Esophagus muscularis mucosa (tissue), 4 donors: ENCODE measurements around the gene STPG2. TPM values are rescaled to one million over a fixed set of nuclear protein-coding genes. Genes with fewer than 3 reads are reported as not detected.

Experiments
- DNase-seq: peaks from one replicate; pipeline ENCODE4 v3.0.0-alpha.2; 2017; ENCODE audit errors: extremely low spot score
- H3K27ac ChIP-seq, 4 donors: fragments of 200-600 bp; sonication (generic); replicated peaks in 1 of 4; 1 replicate in 3 of 4; 2 replicates in 1 of 4; pipeline ENCODE4 v1.5.1; 2016 to 2019; ENCODE audit warnings: mild to moderate bottlenecking in 1 of 4
- H3K27me3 ChIP-seq, 4 donors: fragments of 200-600 bp; sonication (generic); one replicate each; pipeline versions ENCODE4 v1.5.1 to v1.6.0; 2016 to 2019
- H3K36me3 ChIP-seq, 4 donors: fragments of 200-600 bp; sonication (generic); one replicate each; pipeline ENCODE4 v1.5.1; 2016 to 2019
- H3K4me1 ChIP-seq, 4 donors: fragments of 200-600 bp; sonication (generic); one replicate each; pipeline ENCODE4 v1.5.1; 2016 to 2019
- H3K4me3 ChIP-seq, 4 donors: fragments of 200-600 bp; sonication (generic); 1 replicate in 2 of 4; 2 replicates in 2 of 4; pipeline ENCODE4 v1.5.1; 2016 to 2019; ENCODE audit warnings: mild to moderate bottlenecking in 4 of 4, moderate library complexity in 1 of 4
- H3K9me3 ChIP-seq, 4 donors: fragments of 200-600 bp; sonication (generic); 1 replicate in 3 of 4; 2 replicates in 1 of 4; pipeline ENCODE4 v1.5.1; 2016 to 2019
- EP300 ChIP-seq: sonication (generic); formaldehyde crosslinking; IDR thresholded peaks from one replicate; pipeline ENCODE4 v1.6.1; 2017; ENCODE audit warnings: antibody characterized with exemption
- POLR2A ChIP-seq: fragments of 450-650 bp; IDR thresholded peaks from one replicate; pipeline ENCODE4 v1.6.1; 2017; ENCODE audit warnings: antibody characterized with exemption, moderate library complexity, mild to moderate bottlenecking, low read depth
- POLR2AphosphoS5 ChIP-seq, 2 donors: sonication (generic); formaldehyde crosslinking; IDR thresholded peaks; one replicate each; pipeline ENCODE4 v1.6.1; 2017; ENCODE audit warnings: antibody characterized with exemption in 2 of 2
- WGBS: methylation state at CpG from one replicate; pipeline ENCODE4 v1.1.5; 2018; 5-methylcytosine and 5-hydroxymethylcytosine counted together
- intact Hi-C: fragments of 100-400 bp; cut with DNase I; formaldehyde crosslinking; loops from one replicate; pipeline ENCODE4 v1.15.1; 2023
- total RNA-seq, 4 donors: library from RNA; depleted of rRNA; stranded (reverse); fragments of >200 nt; gene quantifications; one replicate each; pipeline versions ENCODE4 v1.1.0 to v1.2.1, GENCODE V29; 2016
- TF ChIP-seq, protein P1 (sequence below), 3 experiments: fragments of 200-600 bp in 2 of 3; fragments of 450-650 bp in 1 of 3; sonication (generic) in 2 of 3; IDR thresholded peaks; one replicate each; pipeline ENCODE4 v1.5.1; 2017 to 2019; ENCODE audit warnings: antibody characterized with exemption in 3 of 3, mild to moderate bottlenecking in 2 of 3, moderate library complexity in 1 of 3

The STPG2 gene
- total RNA-seq, 4 donors from 2014 or later = 0.17 to 0.26 TPM; not detected in 2

DNA sequence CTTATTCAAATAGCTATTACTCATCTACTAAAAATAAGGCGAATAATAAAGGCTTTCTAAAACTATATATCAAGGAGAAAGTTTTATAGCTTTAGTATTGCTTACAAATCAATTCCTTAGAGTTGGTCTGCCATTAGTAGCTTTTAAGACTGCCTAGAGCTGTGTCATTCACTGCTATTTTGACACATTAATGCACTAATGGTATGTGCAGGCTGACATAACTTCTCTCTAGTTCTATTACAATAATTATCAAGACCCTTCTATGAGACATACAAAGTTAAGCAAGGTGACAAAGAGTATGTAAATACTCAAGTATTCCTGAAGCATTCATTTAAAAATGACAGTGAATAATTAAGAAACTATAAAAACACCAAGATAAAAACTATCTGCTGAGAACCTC, 625.3 kb downstream of the STPG2 start:
- Histone ChIP-seq H3K27ac (no peak overlapping the region), H3K27me3 (no peaks in the 10 kb centered on the region), H3K36me3 (no peaks in the 10 kb centered on the region), H3K4me3 (no peak overlapping the region), H3K9me3 (no peaks in the 10 kb centered on the region), H3K4me1 (no peaks in the 10 kb centered on the region)
- TF ChIP-seq, protein P1, sequence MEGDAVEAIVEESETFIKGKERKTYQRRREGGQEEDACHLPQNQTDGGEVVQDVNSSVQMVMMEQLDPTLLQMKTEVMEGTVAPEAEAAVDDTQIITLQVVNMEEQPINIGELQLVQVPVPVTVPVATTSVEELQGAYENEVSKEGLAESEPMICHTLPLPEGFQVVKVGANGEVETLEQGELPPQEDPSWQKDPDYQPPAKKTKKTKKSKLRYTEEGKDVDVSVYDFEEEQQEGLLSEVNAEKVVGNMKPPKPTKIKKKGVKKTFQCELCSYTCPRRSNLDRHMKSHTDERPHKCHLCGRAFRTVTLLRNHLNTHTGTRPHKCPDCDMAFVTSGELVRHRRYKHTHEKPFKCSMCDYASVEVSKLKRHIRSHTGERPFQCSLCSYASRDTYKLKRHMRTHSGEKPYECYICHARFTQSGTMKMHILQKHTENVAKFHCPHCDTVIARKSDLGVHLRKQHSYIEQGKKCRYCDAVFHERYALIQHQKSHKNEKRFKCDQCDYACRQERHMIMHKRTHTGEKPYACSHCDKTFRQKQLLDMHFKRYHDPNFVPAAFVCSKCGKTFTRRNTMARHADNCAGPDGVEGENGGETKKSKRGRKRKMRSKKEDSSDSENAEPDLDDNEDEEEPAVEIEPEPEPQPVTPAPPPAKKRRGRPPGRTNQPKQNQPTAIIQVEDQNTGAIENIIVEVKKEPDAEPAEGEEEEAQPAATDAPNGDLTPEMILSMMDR (IDR thresholded peaks at IDR 0.05) = no peak
- TF ChIP-seq EP300 = no peak
- no peak for TF ChIP-seq POLR2A
- no peak for TF ChIP-seq POLR2AphosphoS5 (IDR thresholded peaks at IDR 0.05)
- 88% methylated on average over 1 of the region's 1 CpG for WGBS
- DNase-seq = no peak
- intact Hi-C loops = no loop called here

DNA sequence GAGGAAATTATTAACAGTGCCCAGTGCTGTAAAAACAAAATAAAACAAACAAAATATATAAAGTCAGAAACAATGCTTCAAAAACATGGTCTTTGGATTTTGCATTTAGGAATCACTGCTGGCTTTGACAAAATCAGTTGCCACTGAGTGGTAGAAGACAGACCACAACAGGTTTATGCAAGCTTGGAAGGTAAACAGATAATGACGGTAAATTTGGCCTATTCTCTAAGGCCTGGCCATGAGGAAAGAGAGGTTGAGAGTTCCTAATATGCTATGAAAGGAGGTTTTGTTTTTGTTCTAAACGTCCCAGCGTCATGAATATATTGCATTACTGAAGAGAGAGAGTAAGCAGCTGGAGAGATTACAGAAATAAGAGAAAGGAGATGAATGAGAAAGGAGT, 629.4 kb downstream of the STPG2 start:
- intact Hi-C loops = no loop called here
- Histone ChIP-seq H3K36me3 (no peaks in the 10 kb centered on the region), H3K27ac (no peak overlapping the region), H3K9me3 (no peaks in the 10 kb centered on the region), H3K4me3 (no peak overlapping the region), H3K27me3 (no peaks in the 10 kb centered on the region), H3K4me1 (no peaks in the 10 kb centered on the region)
- WGBS = 62% methylated on average over 3 of the region's 3 CpGs
- TF ChIP-seq POLR2A (no peak), POLR2AphosphoS5 (IDR thresholded peaks at IDR 0.05) (no peak), EP300 (no peak)
- TF ChIP-seq, protein P1 (IDR thresholded peaks at IDR 0.05) = no peak
- DNase-seq = no peak

Other genes with a start within 250 kb of the STPG2 start
- 10 to 100 TPM; 29.8 to 52.2 (median 34.7) TPM for gene RAP1GDS1, start 117.9 kb upstream of the STPG2 start, total RNA-seq